K562 (cell line): ENCODE data around the gene PIK3R5. TPM values are rescaled to one million over a fixed set of nuclear protein-coding genes. Genes with fewer than 3 reads are reported as not detected.

Experiments used
- ATAC-seq: fragments of 200-7000 bp; cut with Tn5 transposase; 3 replicates; pipeline ENCODE4 v1.9.1; 2020; ENCODE audit warnings: moderate library complexity
- BruUV-seq: library from RNA; stranded (reverse); fragments of 400-500 nt; replicated peaks from 2 replicates; lab custom pipeline; 2021; lab: Mats Ljungman, UMichigan
- CTCF ChIA-PET: fragments of 300-600 bp; formaldehyde crosslinking; extraction: SDS; loops from one replicate; lab custom pipeline; 2021; ENCODE audit warnings: low intra/inter-chr PET ratio; lab: Yijun Ruan, JAX
- POLR2A ChIA-PET: fragments of 300-600, 350-650 bp; sonication (Branson Sonifier 250); formaldehyde crosslinking; extraction: SDS; loops from one replicate; lab custom pipeline; 2021; ENCODE audit warnings: antibody characterized with exemption, inconsistent platforms; lab: Yijun Ruan, JAX
- DNase-seq, 4 experiments: peaks; one replicate each; pipeline versions ENCODE4 v3.0.0 to v3.0.0-alpha.2; 2011 to 2018; ENCODE audit warnings: low spot score in 3 of 4, mixed read lengths in 3 of 4; ENCODE audit errors: extremely low read depth in 1 of 4
- FAIRE-seq: peaks from 2 replicates; lab custom pipeline; 2011; peaks lifted over from hg19 to GRCh38; lab: Jason Lieb, UNC
- H2AFZ ChIP-seq: 2 replicates; pipeline ENCODE4 v1.6.0; 2011; ENCODE audit warnings: low read depth, low read length, control low read depth, inconsistent platforms
- H3K27ac ChIP-seq: fragments of 200-600 bp; 3 replicates; pipeline ENCODE4 v1.8.0; 2011; ENCODE audit warnings: low read depth, mild to moderate bottlenecking, control low read depth, inconsistent platforms, low read length, moderate library complexity, mixed read lengths; ENCODE audit errors: extremely low read depth
- H3K27me3 ChIP-seq, 2 experiments: fragments of 300-600 bp in 1 of 2; 2 replicates in 1 of 2; 3 replicates in 1 of 2; pipeline versions ENCODE4 v1.6.0 to v1.8.0; 2011; ENCODE audit warnings: inconsistent platforms in 2 of 2, low read length in 2 of 2, mild to moderate bottlenecking in 1 of 2, mixed read lengths in 1 of 2, moderate library complexity in 1 of 2; ENCODE audit not compliant: control insufficient read depth in 2 of 2, insufficient read depth in 2 of 2
- H3K36me3 ChIP-seq: fragments of 300-600 bp; 3 replicates; pipeline ENCODE4 v1.8.0; 2011; ENCODE audit warnings: mild to moderate bottlenecking, low read length, inconsistent platforms; ENCODE audit not compliant: control insufficient read depth, insufficient read depth
- H3K4me1 ChIP-seq, 2 experiments: fragments of 200-600 bp in 1 of 2; replicated peaks in 1 of 2; 2 replicates in 1 of 2; 3 replicates in 1 of 2; pipeline versions ENCODE4 v1.5.1 to v1.8.0; 2011; ENCODE audit warnings: inconsistent platforms in 2 of 2, low read length in 2 of 2, mild to moderate bottlenecking in 1 of 2, mixed read lengths in 1 of 2, moderate library complexity in 1 of 2; ENCODE audit not compliant: control insufficient read depth in 2 of 2, insufficient read depth in 2 of 2
- H3K4me2 ChIP-seq: 2 replicates; pipeline ENCODE4 v1.6.1; 2011; ENCODE audit warnings: low read length, control low read depth, inconsistent platforms, mixed read lengths; ENCODE audit not compliant: insufficient read depth
- H3K4me3 ChIP-seq: fragments of 200-600 bp; sonication (generic), shearing (Covaris generic); 2 replicates; pipeline ENCODE4 v1.5.1; 2016; ENCODE audit warnings: control low read depth, inconsistent platforms
- H3K79me2 ChIP-seq: fragments of 200-600 bp; 3 replicates; pipeline ENCODE4 v1.8.0; 2011; ENCODE audit warnings: low read length, inconsistent platforms; ENCODE audit not compliant: control insufficient read depth, insufficient read depth
- H3K9ac ChIP-seq, 2 experiments: 2 replicates each; pipeline versions ENCODE4 v1.6.0 to v1.6.1; 2011; ENCODE audit warnings: low read depth in 2 of 2, low read length in 2 of 2, control low read depth in 1 of 2, inconsistent platforms in 1 of 2, mild to moderate bottlenecking in 1 of 2, mixed read lengths in 1 of 2; ENCODE audit not compliant: insufficient read depth in 1 of 2
- H3K9me1 ChIP-seq: one replicate; pipeline ENCODE4 v1.6.0; 2011; ENCODE audit warnings: inconsistent platforms, mild to moderate bottlenecking, low read length, moderate library complexity; ENCODE audit not compliant: control insufficient read depth, insufficient read depth
- H3K9me3 ChIP-seq: replicated peaks from 2 replicates; pipeline ENCODE4 v1.5.1; 2011; ENCODE audit warnings: low read depth, low read length, inconsistent platforms; ENCODE audit not compliant: control insufficient read depth, insufficient read depth
- H4K20me1 ChIP-seq: replicated peaks from 2 replicates; pipeline ENCODE4 v1.6.1; 2011; ENCODE audit warnings: low read length, inconsistent platforms, mixed read lengths; ENCODE audit not compliant: control insufficient read depth, insufficient read depth
- BRD4 ChIP-seq: fragments of 200-600 bp; sonication (generic); IDR thresholded peaks from 2 replicates; pipeline ENCODE4 v1.6.1; 2017; ENCODE audit warnings: inconsistent platforms
- CREBBP ChIP-seq: IDR thresholded peaks from one replicate; pipeline ENCODE4 v1.6.1; 2012; ENCODE audit warnings: low read depth, mild to moderate bottlenecking, control low read depth, inconsistent platforms, low read length
- HEY1 ChIP-seq: fragments of 250-450 bp; sonication (Bioruptor Pico); IDR thresholded peaks from 2 replicates; pipeline ENCODE4 v1.5.0; 2020; ENCODE audit warnings: mild to moderate bottlenecking, moderate library complexity, borderline replicate concordance
- MYC ChIP-seq, 2 experiments: fragments of 250-450 bp in 1 of 2; sonication (Bioruptor Pico) in 1 of 2; IDR thresholded peaks; 2 replicates each; pipeline versions ENCODE4 v1.5.1 to v1.6.1; 2012 to 2021; ENCODE audit warnings: low read depth in 2 of 2, borderline replicate concordance in 1 of 2, improper control_type of control experiment in 1 of 2, low read length in 1 of 2, mild to moderate bottlenecking in 1 of 2, moderate library complexity in 1 of 2
- SMAD3 ChIP-seq: fragments of 450-650 bp; formaldehyde crosslinking; conservative IDR thresholded peaks from 2 replicates; pipeline ENCODE4 v1.4.0; 2020; ENCODE audit warnings: mild to moderate bottlenecking
- STAT5A ChIP-seq: IDR thresholded peaks from 2 replicates; pipeline ENCODE4 v1.6.1; 2012; ENCODE audit warnings: low read length, inconsistent platforms, borderline replicate concordance
- ZBTB1 ChIP-seq: sonication (generic); formaldehyde crosslinking; IDR thresholded peaks from 2 replicates; pipeline ENCODE4 v1.8.1; 2023; ENCODE audit warnings: missing genetic modification reagents, low read depth, mild to moderate bottlenecking, borderline replicate concordance
- ZBTB7A ChIP-seq: IDR thresholded peaks from 2 replicates; pipeline ENCODE4 v1.6.1; 2011; ENCODE audit warnings: low read depth, mild to moderate bottlenecking, low read length, moderate library complexity, borderline replicate concordance; ENCODE audit not compliant: control insufficient read depth
- ZNF449 ChIP-seq: fragments of 250-450 bp; sonication (Bioruptor Pico); IDR thresholded peaks from 2 replicates; pipeline ENCODE4 v1.8.0; 2022; ENCODE audit warnings: moderate library complexity, mild to moderate bottlenecking, inconsistent platforms
- WGBS: fragments of 100-300 bp; shearing (Covaris generic); methylation state at CpG from one replicate; pipeline ENCODE4 v1.1.6; 2016; ENCODE audit warnings: low coverage, mixed read lengths; ENCODE audit not compliant: insufficient coverage; ENCODE audit errors: missing lambda C conversion rate; 5-methylcytosine and 5-hydroxymethylcytosine counted together
- in situ Hi-C: fragments of 300-500 bp; cut with MboI; formaldehyde crosslinking; loops from 4 replicates; pipeline ENCODE4 v1.15.0; 2018; ENCODE audit warnings: inconsistent platforms, mixed read lengths
- intact Hi-C: fragments of 100-400 bp; cut with micrococcal nuclease; formaldehyde crosslinking; loops from 2 replicates; pipeline ENCODE4 v1.14.2; 2022
- polyA plus RNA-seq, 8 experiments: library from polyadenylated mRNA; depleted of rRNA in 4 of 8; stranded (reverse) in 5 of 8; unstranded in 3 of 8; fragments of >200 nt; fragmentation: Nextera tagmentation in 2 of 8; fragmentation: Illumina TruSeq in 1 of 8; extraction: Ambion mirVana in 2 of 8; extraction: Trizol in 1 of 8; gene quantifications; 2 replicates each; pipeline versions ENCODE4 v1.2.1 to v1.2.3, GENCODE V29; 2011 to 2014; ENCODE audit warnings: inconsistent platforms in 1 of 8, missing spikeins in 1 of 8
- total RNA-seq, 7 experiments: library from RNA; depleted of rRNA in 6 of 7; stranded (reverse); fragments of >200 nt in 6 of 7; fragmentation: Illumina TruSeq in 2 of 7; extraction: Trizol in 2 of 7; gene quantifications; 2 replicates each; pipeline versions ENCODE4 v1.2.1 to v1.2.3, GENCODE V29; 2011 to 2021; ENCODE audit warnings: low replicate concordance in 1 of 7

Gene PIK3R5
- total and polyA plus RNA-seq, 9 of the 15 experiments (the other 6 are each of a cell fraction or from before 2014, with no cell fraction given): 0.01 to 0.38 TPM; not detected in 7

DNA sequence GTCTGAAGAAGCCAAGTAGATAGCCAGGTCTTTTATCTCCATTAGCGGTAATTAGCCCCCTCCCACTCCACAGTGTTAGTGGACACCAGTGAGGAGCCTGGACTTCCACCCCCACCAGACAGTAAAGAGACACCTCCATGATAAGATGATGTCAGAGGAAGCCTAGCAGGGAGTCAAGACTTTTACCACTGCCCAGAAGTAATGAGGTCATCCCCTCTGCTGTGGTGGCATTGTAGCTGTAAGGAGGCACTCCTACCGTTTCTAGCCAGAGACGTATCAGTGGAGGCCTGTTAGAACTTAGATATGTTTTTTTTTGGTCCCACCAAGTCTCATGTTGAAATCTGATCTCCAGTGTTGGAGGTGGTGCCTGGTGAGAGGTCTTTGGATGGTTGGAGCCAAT lies 38.1 kb downstream of the PIK3R5 start:
- no peak for ATAC-seq
- Histone ChIP-seq H3K36me3 (no peaks in the 10 kb centered on the region), H2AFZ (no peak overlapping the region), H3K4me1 (no peaks in the 10 kb centered on the region), H3K4me2 (no peak overlapping the region), H3K9ac (no peak overlapping the region), H3K27me3 (no peaks in the 10 kb centered on the region), H3K79me2 (no peaks in the 10 kb centered on the region), H3K27ac (no peak overlapping the region), H3K9me3 (peaks cover 1% of the 10 kb centered on the region; the same call in 1 of the 2 replicates), H3K4me3 (no peak overlapping the region), H3K9me1 (no peaks in the 10 kb centered on the region), H4K20me1 (no peaks in the 10 kb centered on the region)
- WGBS: 3% methylated on average over 3 of the region's 3 CpGs
- no peak for TF ChIP-seq HEY1 (CRISPR knock-in tag)
- no peak for TF ChIP-seq SMAD3 (CRISPR knock-in tag)
- TF ChIP-seq MYC (IDR thresholded peaks at IDR 0.05; ENCODE audit: low read depth, low read length): no peak
- TF ChIP-seq MYC (CRISPR knock-in tag; IDR thresholded peaks at IDR 0.05; ENCODE audit: borderline replicate concordance, low read depth): no peak
- TF ChIP-seq CREBBP: no peak
- TF ChIP-seq STAT5A: no peak
- no peak for TF ChIP-seq ZBTB1 (CRISPR knock-in tag)
- TF ChIP-seq BRD4: no peak
- no peak for TF ChIP-seq ZNF449 (CRISPR knock-in tag)
- TF ChIP-seq ZBTB7A: no peak
- in situ Hi-C loops: no loop called here
- DNase-seq: no peak
- intact Hi-C loops: no loop called here
- FAIRE-seq: no peak
- CTCF ChIA-PET: no interaction called here
- POLR2A ChIA-PET: no interaction called here
- no TSS peak for BruUV-seq
